Measurements from ENCODE around the gene INTS15. TPM values are rescaled to one million over a fixed set of nuclear protein-coding genes. Genes with fewer than 3 reads are reported as not detected.
A peak's percentile ranks its signal among the peaks of the same experiment; 100 is the strongest.

INTS15 gene
- total and polyA plus RNA-seq, 9 of the 15 experiments (the other 6 are each of a cell fraction or from before 2014, with no cell fraction given) = 0.52 to 28.9 (median 11.6) TPM

DNA sequence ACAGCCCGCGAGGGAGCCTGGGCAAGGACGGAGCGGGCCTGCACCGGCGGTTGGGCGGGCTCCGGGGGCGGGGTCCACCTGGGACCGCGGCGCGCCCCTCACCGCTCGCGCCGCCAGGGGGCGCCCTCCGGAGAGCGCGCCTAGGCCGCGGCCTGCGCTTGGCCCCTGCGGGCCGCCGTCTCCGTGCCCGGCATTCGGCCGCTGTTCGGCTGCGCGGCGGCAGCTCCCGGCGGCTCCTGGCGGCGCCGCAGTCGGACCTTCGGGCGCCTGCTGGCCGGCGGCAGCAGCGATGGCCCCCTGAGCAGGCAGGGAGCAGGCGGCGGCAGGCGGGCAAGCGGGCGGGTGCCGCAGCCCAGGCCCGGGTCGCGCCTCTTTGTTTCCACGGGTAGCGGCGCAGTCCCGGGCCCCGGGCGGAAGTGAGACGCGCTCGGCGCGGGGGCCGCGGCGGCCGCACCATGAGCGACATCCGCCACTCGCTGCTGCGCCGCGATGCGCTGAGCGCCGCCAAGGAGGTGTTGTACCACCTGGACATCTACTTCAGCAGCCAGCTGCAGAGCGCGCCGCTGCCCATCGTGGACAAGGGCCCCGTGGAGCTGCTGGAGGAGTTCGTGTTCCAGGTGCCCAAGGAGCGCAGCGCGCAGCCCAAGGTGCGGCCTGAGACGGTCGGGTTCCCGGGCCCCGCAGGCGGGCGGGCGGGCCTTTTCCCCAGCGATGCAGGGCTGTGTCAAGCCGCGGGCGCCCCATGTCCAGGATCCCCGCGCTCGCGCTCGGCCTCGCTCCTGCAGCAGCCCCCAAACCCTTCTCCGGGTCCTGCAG is at the start of gene INTS15 (continued):
- no peak for TF ChIP-seq ZFPM2 (CRISPR knock-in tag; IDR thresholded peaks at IDR 0.05)
- TF ChIP-seq RHOXF2B (CRISPR knock-in tag; conservative IDR thresholded peaks at IDR 0.05) = no peak
- TF ChIP-seq SOX6 (IDR thresholded peaks at IDR 0.05) = 0 out of 2 replicates have a peak, but pooled peaks have one; percentile 22
- TF ChIP-seq, protein P1, sequence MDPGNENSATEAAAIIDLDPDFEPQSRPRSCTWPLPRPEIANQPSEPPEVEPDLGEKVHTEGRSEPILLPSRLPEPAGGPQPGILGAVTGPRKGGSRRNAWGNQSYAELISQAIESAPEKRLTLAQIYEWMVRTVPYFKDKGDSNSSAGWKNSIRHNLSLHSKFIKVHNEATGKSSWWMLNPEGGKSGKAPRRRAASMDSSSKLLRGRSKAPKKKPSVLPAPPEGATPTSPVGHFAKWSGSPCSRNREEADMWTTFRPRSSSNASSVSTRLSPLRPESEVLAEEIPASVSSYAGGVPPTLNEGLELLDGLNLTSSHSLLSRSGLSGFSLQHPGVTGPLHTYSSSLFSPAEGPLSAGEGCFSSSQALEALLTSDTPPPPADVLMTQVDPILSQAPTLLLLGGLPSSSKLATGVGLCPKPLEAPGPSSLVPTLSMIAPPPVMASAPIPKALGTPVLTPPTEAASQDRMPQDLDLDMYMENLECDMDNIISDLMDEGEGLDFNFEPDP (CRISPR knock-in tag; IDR thresholded peaks at IDR 0.05) = no peak
- TF ChIP-seq IFI16 (CRISPR knock-in tag; IDR thresholded peaks at IDR 0.05) = no peak
- TF ChIP-seq, protein P2, sequence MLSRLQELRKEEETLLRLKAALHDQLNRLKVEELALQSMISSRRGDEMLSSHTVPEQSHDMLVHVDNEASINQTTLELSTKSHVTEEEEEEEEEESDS (CRISPR knock-in tag; IDR thresholded peaks at IDR 0.05) = no peak
- TF ChIP-seq EZH2 (IDR thresholded peaks at IDR 0.05; ENCODE audit: borderline replicate concordance, low read depth, low read length) = no peak
- TF ChIP-seq NFIC (IDR thresholded peaks at IDR 0.05) = no peak
- peak; percentile 79 for TF ChIP-seq ZFX (CRISPR knock-in tag; IDR thresholded peaks at IDR 0.05)
- no peak for TF ChIP-seq THRAP3 (IDR thresholded peaks at IDR 0.05; ENCODE audit: borderline replicate concordance)
- no peak for TF ChIP-seq SIRT6 (IDR thresholded peaks at IDR 0.05; ENCODE audit: low read depth, low read length)
- TF ChIP-seq ZNF644 (tag; IDR thresholded peaks at IDR 0.05; ENCODE audit: low read depth) = no peak
- peak in 1 of 2 experiments; percentile 37; a peak in 1 of 4 replicates for TF ChIP-seq RCOR1 (IDR thresholded peaks at IDR 0.05; ENCODE audit: borderline replicate concordance in 1 of 2, low read depth in 2 of 2, low read length in 2 of 2)
- no peak for TF ChIP-seq KLF16 (IDR thresholded peaks at IDR 0.05)
- TF ChIP-seq, protein P3, sequence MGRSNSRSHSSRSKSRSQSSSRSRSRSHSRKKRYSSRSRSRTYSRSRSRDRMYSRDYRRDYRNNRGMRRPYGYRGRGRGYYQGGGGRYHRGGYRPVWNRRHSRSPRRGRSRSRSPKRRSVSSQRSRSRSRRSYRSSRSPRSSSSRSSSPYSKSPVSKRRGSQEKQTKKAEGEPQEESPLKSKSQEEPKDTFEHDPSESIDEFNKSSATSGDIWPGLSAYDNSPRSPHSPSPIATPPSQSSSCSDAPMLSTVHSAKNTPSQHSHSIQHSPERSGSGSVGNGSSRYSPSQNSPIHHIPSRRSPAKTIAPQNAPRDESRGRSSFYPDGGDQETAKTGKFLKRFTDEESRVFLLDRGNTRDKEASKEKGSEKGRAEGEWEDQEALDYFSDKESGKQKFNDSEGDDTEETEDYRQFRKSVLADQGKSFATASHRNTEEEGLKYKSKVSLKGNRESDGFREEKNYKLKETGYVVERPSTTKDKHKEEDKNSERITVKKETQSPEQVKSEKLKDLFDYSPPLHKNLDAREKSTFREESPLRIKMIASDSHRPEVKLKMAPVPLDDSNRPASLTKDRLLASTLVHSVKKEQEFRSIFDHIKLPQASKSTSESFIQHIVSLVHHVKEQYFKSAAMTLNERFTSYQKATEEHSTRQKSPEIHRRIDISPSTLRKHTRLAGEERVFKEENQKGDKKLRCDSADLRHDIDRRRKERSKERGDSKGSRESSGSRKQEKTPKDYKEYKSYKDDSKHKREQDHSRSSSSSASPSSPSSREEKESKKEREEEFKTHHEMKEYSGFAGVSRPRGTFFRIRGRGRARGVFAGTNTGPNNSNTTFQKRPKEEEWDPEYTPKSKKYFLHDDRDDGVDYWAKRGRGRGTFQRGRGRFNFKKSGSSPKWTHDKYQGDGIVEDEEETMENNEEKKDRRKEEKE (IDR thresholded peaks at IDR 0.05; ENCODE audit: borderline replicate concordance in 1 of 2, control insufficient read depth in 1 of 2, low read depth in 2 of 2, low read length in 1 of 2) = 0 out of 4 replicates have a peak, but pooled peaks of 1 of the 2 experiments have one; percentile 74
- TF ChIP-seq HNRNPL (IDR thresholded peaks at IDR 0.05; ENCODE audit: low read depth, low read length) = no peak
- peak; percentile 15 for TF ChIP-seq CREB1 (IDR thresholded peaks at IDR 0.05)
- TF ChIP-seq CREB1 (CRISPR knock-in tag; IDR thresholded peaks at IDR 0.05) = no peak
- no peak for TF ChIP-seq BACH1 (tag; IDR thresholded peaks at IDR 0.05)
- peak; percentile 98 for TF ChIP-seq GATAD2B (IDR thresholded peaks at IDR 0.05; ENCODE audit: borderline replicate concordance)
- peak; percentile 78 for TF ChIP-seq CBX1 (IDR thresholded peaks at IDR 0.05; ENCODE audit: low read depth)
- TF ChIP-seq NONO (IDR thresholded peaks at IDR 0.05; ENCODE audit: low read depth in 2 of 2, low read length in 1 of 2) = peak; percentile 93 to 96
- TF ChIP-seq, protein P4, sequence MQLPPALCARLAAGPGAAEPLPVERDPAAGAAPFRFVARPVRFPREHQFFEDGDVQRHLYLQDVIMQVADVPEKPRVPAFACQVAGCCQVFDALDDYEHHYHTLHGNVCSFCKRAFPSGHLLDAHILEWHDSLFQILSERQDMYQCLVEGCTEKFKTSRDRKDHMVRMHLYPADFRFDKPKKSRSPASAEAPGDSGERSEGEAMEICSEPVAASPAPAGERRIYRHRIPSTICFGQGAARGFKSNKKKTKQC (CRISPR knock-in tag; IDR thresholded peaks at IDR 0.05) = no peak
- no peak for TF ChIP-seq ZFP36 (IDR thresholded peaks at IDR 0.05; ENCODE audit: low read depth, low read length, partially characterized antibody)

All from K562 (cell line).